Chondrocyte (in vitro differentiated cells): Measurements from ENCODE around the gene UBA7. TPM values are rescaled to one million over a fixed set of nuclear protein-coding genes. Genes with fewer than 3 reads are reported as not detected.
A peak's percentile ranks its signal among the peaks of the same experiment; 100 is the strongest.

Experiments used
- DNase-seq: peaks from one replicate; pipeline ENCODE4 v3.0.0; 2021; ENCODE audit warnings: mixed read lengths, low spot score
- H3K27ac Mint-ChIP-seq: one replicate; pipeline ENCODE4 v1.8.0; 2021; ENCODE audit warnings: mild to moderate bottlenecking, moderate library complexity, mixed read lengths; ENCODE audit not compliant: unreplicated experiment
- H3K27me3 Mint-ChIP-seq: 2 replicates; pipeline ENCODE4 v1.8.0; 2021; ENCODE audit warnings: low read depth, mixed read lengths
- H3K36me3 Mint-ChIP-seq: 2 replicates; pipeline ENCODE4 v1.8.0; 2021; ENCODE audit warnings: low read depth, mixed read lengths
- H3K4me1 Mint-ChIP-seq: 2 replicates; pipeline ENCODE4 v1.8.0; 2021; ENCODE audit warnings: low read depth, mild to moderate bottlenecking, mixed read lengths
- H3K4me3 Mint-ChIP-seq: one replicate; pipeline ENCODE4 v1.8.0; 2021; ENCODE audit warnings: mild to moderate bottlenecking, moderate library complexity, mixed read lengths; ENCODE audit not compliant: unreplicated experiment
- H3K9me3 Mint-ChIP-seq: 2 replicates; pipeline ENCODE4 v1.8.0; 2021; ENCODE audit warnings: low read depth, mixed read lengths
- CTCF ChIP-seq: fragments of 200-600 bp; sonication (generic); IDR thresholded peaks from 2 replicates; pipeline ENCODE4 v1.5.0; 2021; ENCODE audit warnings: antibody characterized with exemption, mild to moderate bottlenecking, moderate library complexity
- total RNA-seq: library from RNA; stranded (reverse); gene quantifications from 3 replicates; pipeline ENCODE4 v1.2.1, GENCODE V29; 2021

Gene UBA7
- total RNA-seq, 1 donor from 2014 or later: 26.3 TPM

GRCh38 chr3:49790626-49791411 lies 22.9 kb downstream of the UBA7 start:
- no peak overlapping the region for H3K4me3 Mint-ChIP-seq
- no peaks in the 10 kb centered on the region for H3K27me3 Mint-ChIP-seq
- no peaks in the 10 kb centered on the region for H3K9me3 Mint-ChIP-seq
- H3K36me3 Mint-ChIP-seq: no peaks in the 10 kb centered on the region
- H3K4me1 Mint-ChIP-seq: peaks cover 9% of the 10 kb centered on the region
- H3K27ac Mint-ChIP-seq: no peak overlapping the region
- no peak for TF ChIP-seq CTCF
- peak; percentile 54 for DNase-seq

- H3K27ac Mint-ChIP-seq: no peak overlapping the region
- H3K27me3 Mint-ChIP-seq: no peaks in the 10 kb centered on the region
- peak; percentile 26 for DNase-seq
- no peak for TF ChIP-seq CTCF
- H3K9me3 Mint-ChIP-seq: no peaks in the 10 kb centered on the region
- peaks cover 1% of the 10 kb centered on the region for H3K36me3 Mint-ChIP-seq
- no peak overlapping the region for H3K4me3 Mint-ChIP-seq
- H3K4me1 Mint-ChIP-seq: peaks cover 24% of the 10 kb centered on the region
These were observed 25.7 kb downstream of the UBA7 start for GRCh38 chr3:49788056-49788455.

- H3K27ac Mint-ChIP-seq: peak overlapping the region; percentile 12
- H3K27me3 Mint-ChIP-seq: no peaks in the 10 kb centered on the region
- H3K36me3 Mint-ChIP-seq: peaks cover 1% of the 10 kb centered on the region
- H3K9me3 Mint-ChIP-seq: no peaks in the 10 kb centered on the region
- H3K4me3 Mint-ChIP-seq: no peak overlapping the region
- DNase-seq: no peak
- H3K4me1 Mint-ChIP-seq: peaks cover 24% of the 10 kb centered on the region
- TF ChIP-seq CTCF: no peak
These were observed 26.2 kb downstream of the UBA7 start for GRCh38 chr3:49787536-49787935.

- no peaks in the 10 kb centered on the region for H3K27me3 Mint-ChIP-seq
- TF ChIP-seq CTCF: no peak
- H3K9me3 Mint-ChIP-seq: no peaks in the 10 kb centered on the region
- peak overlapping the region; percentile 81 for H3K4me3 Mint-ChIP-seq
- no peak for DNase-seq
- H3K4me1 Mint-ChIP-seq: peaks cover 24% of the 10 kb centered on the region
- peak overlapping the region; percentile 97 for H3K27ac Mint-ChIP-seq
- peaks cover 1% of the 10 kb centered on the region for H3K36me3 Mint-ChIP-seq
These were observed 26.6 kb downstream of the UBA7 start for GRCh38 chr3:49787182-49787464.

- peak within 1 kb of the TSS; percentile 97 for H3K27ac Mint-ChIP-seq
- peaks cover 25% of the 10 kb centered on the region for H3K4me1 Mint-ChIP-seq
- no peak for TF ChIP-seq CTCF
These were observed 27.2 kb downstream of the UBA7 start, which contains the start of gene IP6K1 for GRCh38 chr3:49786357-49787181. Gene IP6K1 (minus strand): TSS chr3:49786542. CDS start chr3:49748040, 38,502 bp downstream.

More at GRCh38 chr3:49786357-49787181, 27.2 kb downstream of the UBA7 start, which contains the start of gene IP6K1:
- Mint-ChIP-seq H3K9me3 (no peaks in the 10 kb centered on the region), H3K4me3 (peak within 1 kb of the TSS; percentile 81), H3K36me3 (peaks cover 1% of the 10 kb centered on the region), H3K27me3 (no peaks in the 10 kb centered on the region)
- DNase-seq: peak; percentile 100
